Stimulated activated naive B cell treated with anti-CD40 and anti-IgM and Interleukin-4, amounts not matched to agents 10 μg/mL and 1 μg/mL and 100 μg/mL, for 72 hours (primary cell): Measurements from ENCODE around the gene SMAD7.
A peak's percentile ranks its signal among the peaks of the same experiment; 100 is the strongest.

Experiments
- ATAC-seq, 2 donors: fragments of 150-1000 bp; cut with Tn5 transposase; replicated peaks; 2 replicates each; pipeline ENCODE4 v1.10.0; 2021; ENCODE audit warnings: moderate library complexity in 1 of 2
- DNase-seq: peaks from one replicate; pipeline ENCODE4 v3.0.0; 2021
- H3K27ac Mint-ChIP-seq: one replicate; pipeline ENCODE4 v1.8.0; 2022; ENCODE audit warnings: mild to moderate bottlenecking, mixed read lengths
- H3K27me3 Mint-ChIP-seq, 2 donors: one replicate each; pipeline ENCODE4 v1.8.0; 2022; ENCODE audit warnings: mixed read lengths in 2 of 2
- H3K36me3 Mint-ChIP-seq, 2 donors: one replicate each; pipeline ENCODE4 v1.8.0; 2022; ENCODE audit warnings: mixed read lengths in 2 of 2, mild to moderate bottlenecking in 1 of 2
- H3K4me1 Mint-ChIP-seq, 2 donors: one replicate each; pipeline ENCODE4 v1.8.0; 2022; ENCODE audit warnings: mixed read lengths in 2 of 2, mild to moderate bottlenecking in 1 of 2
- H3K4me3 Mint-ChIP-seq, 2 donors: one replicate each; pipeline ENCODE4 v1.8.0; 2022; ENCODE audit warnings: mild to moderate bottlenecking in 2 of 2, mixed read lengths in 2 of 2, moderate library complexity in 1 of 2
- H3K9me3 Mint-ChIP-seq, 2 donors: one replicate each; pipeline ENCODE4 v1.8.0; 2022; ENCODE audit warnings: mixed read lengths in 2 of 2, mild to moderate bottlenecking in 1 of 2

Gene SMAD7

GRCh38 chr18:48904091-48904490 lies 46.7 kb downstream of the SMAD7 start:
- ATAC-seq: no peak
- peaks cover 9 to 22% of the 10 kb centered on the region in 2 donors for H3K36me3 Mint-ChIP-seq
- no peak overlapping the region for H3K27ac Mint-ChIP-seq

GRCh38 chr18:48902856-48903601 lies 47.7 kb downstream of the SMAD7 start:
- H3K4me3 Mint-ChIP-seq: no peak overlapping the region
- no peak for ATAC-seq
- H3K9me3 Mint-ChIP-seq: peaks cover 16 to 18% of the 10 kb centered on the region in 2 donors
- H3K27me3 Mint-ChIP-seq: peaks cover 15 to 26% of the 10 kb centered on the region in 2 donors
- peaks cover 9 to 22% of the 10 kb centered on the region in 2 donors for H3K36me3 Mint-ChIP-seq
- no peak for DNase-seq
- H3K4me1 Mint-ChIP-seq: peaks cover 2 to 10% of the 10 kb centered on the region in 2 donors
- no peak overlapping the region for H3K27ac Mint-ChIP-seq

More at GRCh38 chr18:48904091-48904490, 46.7 kb downstream of the SMAD7 start:
- DNase-seq: no peak
- H3K4me1 Mint-ChIP-seq: peaks cover 2 to 10% of the 10 kb centered on the region in 2 donors
- peaks cover 16 to 18% of the 10 kb centered on the region in 2 donors for H3K9me3 Mint-ChIP-seq
- no peak overlapping the region for H3K4me3 Mint-ChIP-seq
- H3K27me3 Mint-ChIP-seq: peaks cover 15 to 26% of the 10 kb centered on the region in 2 donors

GRCh38 chr18:48902023-48902855 lies 48.5 kb downstream of the SMAD7 start:
- H3K27me3 Mint-ChIP-seq: peaks cover 15 to 26% of the 10 kb centered on the region in 2 donors
- no peak overlapping the region for H3K27ac Mint-ChIP-seq
- ATAC-seq (no peak), DNase-seq (no peak)
- peaks cover 3 to 13% of the 10 kb centered on the region in 2 donors for H3K4me1 Mint-ChIP-seq
- no peak overlapping the region for H3K4me3 Mint-ChIP-seq
- peaks cover 16 to 18% of the 10 kb centered on the region in 2 donors for H3K9me3 Mint-ChIP-seq
- peaks cover 9 to 22% of the 10 kb centered on the region in 2 donors for H3K36me3 Mint-ChIP-seq

GRCh38 chr18:48901145-48902022 lies 49.4 kb downstream of the SMAD7 start:
- Mint-ChIP-seq H3K4me3 (no peak overlapping the region), H3K27ac (no peak overlapping the region), H3K36me3 (peaks cover 10 to 22% of the 10 kb centered on the region in 2 donors), H3K27me3 (peaks cover 15 to 26% of the 10 kb centered on the region in 2 donors), H3K4me1 (peaks cover 12 to 21% of the 10 kb centered on the region in 2 donors), H3K9me3 (peaks cover 16 to 18% of the 10 kb centered on the region in 2 donors)
- ATAC-seq (no peak), DNase-seq (no peak)

- Mint-ChIP-seq H3K27ac (no peak overlapping the region), H3K4me1 (peaks cover 15 to 28% of the 10 kb centered on the region in 2 donors), H3K4me3 (no peak overlapping the region), H3K36me3 (peaks cover 10 to 22% of the 10 kb centered on the region in 2 donors), H3K27me3 (peaks cover 15 to 26% of the 10 kb centered on the region in 2 donors), H3K9me3 (peaks cover 16 to 18% of the 10 kb centered on the region in 2 donors)
- ATAC-seq: no peak
- DNase-seq: no peak
Observed at GRCh38 chr18:48900469-48900868, 50.3 kb downstream of the SMAD7 start.

- H3K27ac Mint-ChIP-seq: no peak overlapping the region
- H3K4me1 Mint-ChIP-seq: peaks cover 19 to 28% of the 10 kb centered on the region in 2 donors
- ATAC-seq (no peak), DNase-seq (no peak)
- peaks cover 11 to 12% of the 10 kb centered on the region in 2 donors for H3K9me3 Mint-ChIP-seq
- no peak overlapping the region for H3K4me3 Mint-ChIP-seq
- H3K27me3 Mint-ChIP-seq: peaks cover 15 to 25% of the 10 kb centered on the region in 2 donors
- peaks cover 10 to 15% of the 10 kb centered on the region in 2 donors for H3K36me3 Mint-ChIP-seq
Observed at GRCh38 chr18:48899558-48900174, 51.1 kb downstream of the SMAD7 start.

GRCh38 chr18:48898521-48898920 lies 52.2 kb downstream of the SMAD7 start:
- Mint-ChIP-seq H3K4me1 (peaks cover 19 to 28% of the 10 kb centered on the region in 2 donors), H3K27ac (no peak overlapping the region)

GRCh38 chr18:48897531-48897930 lies 53.2 kb downstream of the SMAD7 start:
- Mint-ChIP-seq H3K36me3 (peaks cover 1 to 5% of the 10 kb centered on the region in 2 donors), H3K27me3 (peaks cover 9 to 18% of the 10 kb centered on the region in 2 donors), H3K9me3 (peaks cover 4 to 6% of the 10 kb centered on the region in 2 donors), H3K27ac (peak overlapping the region; percentile 78), H3K4me1 (peaks cover 19 to 28% of the 10 kb centered on the region in 2 donors), H3K4me3 (no peak overlapping the region)
- peak in 1 of 2 donors; percentile 10 for ATAC-seq
- no peak for DNase-seq

More at GRCh38 chr18:48898521-48898920, 52.2 kb downstream of the SMAD7 start:
- Mint-ChIP-seq H3K27me3 (peaks cover 9 to 19% of the 10 kb centered on the region in 2 donors), H3K9me3 (peaks cover 4 to 6% of the 10 kb centered on the region in 2 donors), H3K4me3 (no peak overlapping the region), H3K36me3 (peaks cover 5% of the 10 kb centered on the region in 2 donors)
- no peak for ATAC-seq
- no peak for DNase-seq

GRCh38 chr18:48896875-48897511 lies 53.8 kb downstream of the SMAD7 start:
- ATAC-seq (peak; percentile 93 to 96), DNase-seq (peak; percentile 66)
- Mint-ChIP-seq H3K9me3 (peaks cover 4 to 6% of the 10 kb centered on the region in 2 donors), H3K36me3 (peaks cover 1 to 5% of the 10 kb centered on the region in 2 donors), H3K4me1 (peaks cover 19 to 25% of the 10 kb centered on the region in 2 donors), H3K27ac (peak overlapping the region; percentile 78), H3K4me3 (peak overlapping the region; percentile 1 to 33), H3K27me3 (peaks cover 9 to 13% of the 10 kb centered on the region in 2 donors)

- H3K4me3 Mint-ChIP-seq: peak overlapping the region; percentile 1 to 33
- peaks cover 4 to 6% of the 10 kb centered on the region in 2 donors for H3K9me3 Mint-ChIP-seq
- no peak for ATAC-seq
- H3K27ac Mint-ChIP-seq: peak overlapping the region; percentile 78
- DNase-seq: no peak
- peaks cover 6 to 7% of the 10 kb centered on the region in 2 donors for H3K27me3 Mint-ChIP-seq
- H3K36me3 Mint-ChIP-seq: peaks cover 1 to 5% of the 10 kb centered on the region in 2 donors
- H3K4me1 Mint-ChIP-seq: peaks cover 19 to 20% of the 10 kb centered on the region in 2 donors
Observed at GRCh38 chr18:48896326-48896874, 54.4 kb downstream of the SMAD7 start.

GRCh38 chr18:48894799-48895346 lies 55.9 kb downstream of the SMAD7 start:
- no peak overlapping the region for H3K27ac Mint-ChIP-seq
- no peak for DNase-seq
- H3K9me3 Mint-ChIP-seq: peaks cover 0 to 3% of the 10 kb centered on the region in 2 donors
- peaks cover 17 to 18% of the 10 kb centered on the region in 2 donors for H3K4me1 Mint-ChIP-seq
- no peaks in the 10 kb centered on the region for H3K27me3 Mint-ChIP-seq
- H3K36me3 Mint-ChIP-seq: peaks cover 0 to 1% of the 10 kb centered on the region in 2 donors
- H3K4me3 Mint-ChIP-seq: no peak overlapping the region
- ATAC-seq: no peak
